DMS53 (cell line): ENCODE results near the gene LZIC.

ENCODE experiments used
- DNase-seq: peaks from one replicate; lab custom pipeline; 2025; lab: John Stamatoyannopoulos, UW

The LZIC gene

GRCh38 chr1:9886092-9886742 is 57.0 kb downstream of the LZIC start:
- no peak for DNase-seq

- DNase-seq, result no peak
Observed at GRCh38 chr1:9884805-9885204, 58.4 kb downstream of the LZIC start.

- no peak for DNase-seq
Observed at GRCh38 chr1:9883585-9884449, 59.4 kb downstream of the LZIC start.

- no peak for DNase-seq
Observed at GRCh38 chr1:9882945-9883303, 60.3 kb downstream of the LZIC start.

GRCh38 chr1:9882296-9882944 is 60.8 kb downstream of the LZIC start:
- DNase-seq, result no peak

GRCh38 chr1:9881838-9882249 is 61.3 kb downstream of the LZIC start:
- no peak for DNase-seq
